HepG2 (cell line): ENCODE data around the gene SAMD14. TPM values are rescaled to one million over a fixed set of nuclear protein-coding genes. Genes with fewer than 3 reads are reported as not detected.

ENCODE experiments used
- CC2D1A ChIP-seq: sonication (generic); formaldehyde crosslinking; IDR thresholded peaks from 2 replicates; pipeline ENCODE4 v1.8.1; 2023; ENCODE audit warnings: mild to moderate bottlenecking, missing genetic modification reagents
- E2F1 ChIP-seq: sonication (generic); formaldehyde crosslinking; IDR thresholded peaks from 2 replicates; pipeline ENCODE4 v1.5.0; 2020; ENCODE audit warnings: missing genetic modification reagents
- TAF15 ChIP-seq: fragments of 200-400 bp; formaldehyde crosslinking; IDR thresholded peaks from one replicate; pipeline ENCODE4 v1.6.1; 2018; ENCODE audit warnings: mild to moderate bottlenecking, low read depth, low read length; ENCODE audit not compliant: poor library complexity, severe bottlenecking
- THAP8 ChIP-seq: sonication (generic); formaldehyde crosslinking; IDR thresholded peaks from 2 replicates; pipeline ENCODE4 v1.5.1; 2020; ENCODE audit warnings: missing genetic modification reagents, mild to moderate bottlenecking, borderline replicate concordance
- ZBTB44 ChIP-seq: sonication (generic); formaldehyde crosslinking; IDR thresholded peaks from 2 replicates; pipeline ENCODE4 v1.4.0; 2020; ENCODE audit warnings: missing genetic modification reagents
- ZNF18 ChIP-seq: sonication (generic); formaldehyde crosslinking; IDR thresholded peaks from 2 replicates; pipeline ENCODE4 v1.8.0; 2022; ENCODE audit warnings: mild to moderate bottlenecking, missing genetic modification reagents; ENCODE audit not compliant: insufficient replicate concordance
- ZNF354B ChIP-seq: sonication (generic); formaldehyde crosslinking; IDR thresholded peaks from 2 replicates; pipeline ENCODE4 v1.8.0; 2022; ENCODE audit warnings: mild to moderate bottlenecking, missing genetic modification reagents
- ZNF441 ChIP-seq: sonication (generic); formaldehyde crosslinking; IDR thresholded peaks from 2 replicates; pipeline ENCODE4 v1.7.0; 2021; ENCODE audit warnings: missing genetic modification reagents, borderline replicate concordance
- ZNF660 ChIP-seq: sonication (generic); formaldehyde crosslinking; IDR thresholded peaks from 2 replicates; pipeline ENCODE4 v1.5.1; 2020; ENCODE audit warnings: mild to moderate bottlenecking, low read depth, missing genetic modification reagents, borderline replicate concordance
- polyA plus RNA-seq, 8 experiments: library from polyadenylated mRNA; depleted of rRNA in 3 of 8; stranded (reverse) in 7 of 8; unstranded in 1 of 8; fragments of >200 nt; fragmentation: Illumina TruSeq in 4 of 8; extraction: Trizol in 4 of 8; gene quantifications; 2 replicates each; pipeline versions ENCODE4 v1.2.1 to v1.2.3, GENCODE V29; 2011 to 2016; ENCODE audit warnings: low read depth in 4 of 8, missing spikeins in 1 of 8, mixed read lengths in 1 of 8; ENCODE audit not compliant: insufficient read depth in 1 of 8
- total RNA-seq, 5 experiments: library from RNA; depleted of rRNA; stranded (reverse); fragments of >200 nt; fragmentation: Illumina TruSeq; extraction: Trizol; gene quantifications; 2 replicates each; pipeline ENCODE4 v1.2.3, GENCODE V29; 2016; ENCODE audit warnings: low read depth in 1 of 5
- TF ChIP-seq, protein P1 (sequence below): sonication (generic); formaldehyde crosslinking; conservative IDR thresholded peaks from 2 replicates; pipeline ENCODE4 v1.8.0; 2022; ENCODE audit warnings: low read depth, missing genetic modification reagents
- TF ChIP-seq, protein P2 (sequence below): sonication (generic); formaldehyde crosslinking; IDR thresholded peaks from 2 replicates; pipeline ENCODE4 v1.4.0; 2020; ENCODE audit warnings: missing genetic modification reagents
- TF ChIP-seq, protein P3 (sequence below): sonication (generic); formaldehyde crosslinking; IDR thresholded peaks from 2 replicates; pipeline ENCODE4 v1.5.0; 2020; ENCODE audit warnings: mild to moderate bottlenecking, missing genetic modification reagents

The SAMD14 gene
- total and polyA plus RNA-seq, 2 of the 13 experiments (the other 11 are each of a cell fraction or from before 2014, with no cell fraction given), result 0.07 to 0.22 TPM

GRCh38 chr17:50161023-50161910 is 31.3 kb upstream of the SAMD14 start (continued):
- TF ChIP-seq, protein P1, sequence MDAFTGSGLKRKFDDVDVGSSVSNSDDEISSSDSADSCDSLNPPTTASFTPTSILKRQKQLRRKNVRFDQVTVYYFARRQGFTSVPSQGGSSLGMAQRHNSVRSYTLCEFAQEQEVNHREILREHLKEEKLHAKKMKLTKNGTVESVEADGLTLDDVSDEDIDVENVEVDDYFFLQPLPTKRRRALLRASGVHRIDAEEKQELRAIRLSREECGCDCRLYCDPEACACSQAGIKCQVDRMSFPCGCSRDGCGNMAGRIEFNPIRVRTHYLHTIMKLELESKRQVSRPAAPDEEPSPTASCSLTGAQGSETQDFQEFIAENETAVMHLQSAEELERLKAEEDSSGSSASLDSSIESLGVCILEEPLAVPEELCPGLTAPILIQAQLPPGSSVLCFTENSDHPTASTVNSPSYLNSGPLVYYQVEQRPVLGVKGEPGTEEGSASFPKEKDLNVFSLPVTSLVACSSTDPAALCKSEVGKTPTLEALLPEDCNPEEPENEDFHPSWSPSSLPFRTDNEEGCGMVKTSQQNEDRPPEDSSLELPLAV (CRISPR knock-in tag), result no peak
- TF ChIP-seq TAF15, result peak; percentile 55
- TF ChIP-seq E2F1 (CRISPR knock-in tag), result no peak
- TF ChIP-seq, protein P2, sequence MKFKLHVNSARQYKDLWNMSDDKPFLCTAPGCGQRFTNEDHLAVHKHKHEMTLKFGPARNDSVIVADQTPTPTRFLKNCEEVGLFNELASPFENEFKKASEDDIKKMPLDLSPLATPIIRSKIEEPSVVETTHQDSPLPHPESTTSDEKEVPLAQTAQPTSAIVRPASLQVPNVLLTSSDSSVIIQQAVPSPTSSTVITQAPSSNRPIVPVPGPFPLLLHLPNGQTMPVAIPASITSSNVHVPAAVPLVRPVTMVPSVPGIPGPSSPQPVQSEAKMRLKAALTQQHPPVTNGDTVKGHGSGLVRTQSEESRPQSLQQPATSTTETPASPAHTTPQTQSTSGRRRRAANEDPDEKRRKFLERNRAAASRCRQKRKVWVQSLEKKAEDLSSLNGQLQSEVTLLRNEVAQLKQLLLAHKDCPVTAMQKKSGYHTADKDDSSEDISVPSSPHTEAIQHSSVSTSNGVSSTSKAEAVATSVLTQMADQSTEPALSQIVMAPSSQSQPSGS (CRISPR knock-in tag), result peak; percentile 65; the same call in 1 of the 2 replicates
- TF ChIP-seq CC2D1A (CRISPR knock-in tag), result no peak
- TF ChIP-seq ZNF441 (CRISPR knock-in tag), result peak; percentile 81
- no peak for TF ChIP-seq ZNF660 (CRISPR knock-in tag)
- no peak for TF ChIP-seq ZNF354B (CRISPR knock-in tag)
- no peak; the same call in 1 of the 2 replicates for TF ChIP-seq ZBTB44 (CRISPR knock-in tag)
- TF ChIP-seq, protein P3, sequence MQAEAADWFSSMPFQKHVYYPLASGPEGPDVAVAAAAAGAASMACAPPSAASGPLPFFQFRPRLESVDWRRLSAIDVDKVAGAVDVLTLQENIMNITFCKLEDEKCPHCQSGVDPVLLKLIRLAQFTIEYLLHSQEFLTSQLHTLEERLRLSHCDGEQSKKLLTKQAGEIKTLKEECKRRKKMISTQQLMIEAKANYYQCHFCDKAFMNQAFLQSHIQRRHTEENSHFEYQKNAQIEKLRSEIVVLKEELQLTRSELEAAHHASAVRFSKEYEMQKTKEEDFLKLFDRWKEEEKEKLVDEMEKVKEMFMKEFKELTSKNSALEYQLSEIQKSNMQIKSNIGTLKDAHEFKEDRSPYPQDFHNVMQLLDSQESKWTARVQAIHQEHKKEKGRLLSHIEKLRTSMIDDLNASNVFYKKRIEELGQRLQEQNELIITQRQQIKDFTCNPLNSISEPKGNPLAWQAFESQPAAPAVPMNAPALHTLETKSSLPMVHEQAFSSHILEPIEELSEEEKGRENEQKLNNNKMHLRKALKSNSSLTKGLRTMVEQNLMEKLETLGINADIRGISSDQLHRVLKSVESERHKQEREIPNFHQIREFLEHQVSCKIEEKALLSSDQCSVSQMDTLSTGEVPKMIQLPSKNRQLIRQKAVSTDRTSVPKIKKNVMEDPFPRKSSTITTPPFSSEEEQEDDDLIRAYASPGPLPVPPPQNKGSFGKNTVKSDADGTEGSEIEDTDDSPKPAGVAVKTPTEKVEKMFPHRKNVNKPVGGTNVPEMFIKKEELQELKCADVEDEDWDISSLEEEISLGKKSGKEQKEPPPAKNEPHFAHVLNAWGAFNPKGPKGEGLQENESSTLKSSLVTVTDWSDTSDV (CRISPR knock-in tag), result no peak
- TF ChIP-seq THAP8 (CRISPR knock-in tag), result no peak
- TF ChIP-seq ZNF18 (CRISPR knock-in tag), result no peak
